SK-N-SH (cell line): ENCODE measurements around the gene ARAP2. TPM values are rescaled to one million over a fixed set of nuclear protein-coding genes. Genes with fewer than 3 reads are reported as not detected.

Experiments
- CTCF ChIA-PET: fragments of 300-600, 350-600 bp; formaldehyde crosslinking; extraction: SDS; loops from one replicate; lab custom pipeline; 2021; lab: Yijun Ruan, JAX
- POLR2A ChIA-PET: fragments of 350-600 bp; sonication (Branson Sonifier 250); formaldehyde crosslinking; extraction: SDS; loops from one replicate; lab custom pipeline; 2020; ENCODE audit warnings: antibody characterized with exemption, inconsistent platforms; lab: Yijun Ruan, JAX
- DNase-seq: peaks from one replicate; pipeline ENCODE4 v3.0.0; 2012
- H2AFZ ChIP-seq: fragments of 200-600 bp; sonication (generic); 2 replicates; pipeline ENCODE4 v1.8.1; 2016; ENCODE audit warnings: antibody characterized with exemption, mild to moderate bottlenecking, low read depth
- H3F3A ChIP-seq: fragments of 200-600 bp; sonication (generic); replicated peaks from 2 replicates; pipeline ENCODE3; 2016; ENCODE audit warnings: antibody characterized with exemption, mild to moderate bottlenecking; ENCODE audit not compliant: insufficient read depth
- H3K27ac ChIP-seq, 2 experiments: fragments of 200-500 bp in 1 of 2; fragments of 200-600 bp in 1 of 2; sonication (Bioruptor generic) in 1 of 2; sonication (generic), shearing (Covaris generic) in 1 of 2; 2 replicates each; pipeline versions ENCODE4 v1.5.1 to v1.6.1; 2014 to 2016; ENCODE audit warnings: low read depth in 2 of 2, inconsistent platforms in 1 of 2, low read length in 1 of 2, mild to moderate bottlenecking in 1 of 2, mixed read lengths in 1 of 2
- H3K27me3 ChIP-seq: fragments of 200-600 bp; sonication (generic), shearing (Covaris generic); 2 replicates; pipeline ENCODE4 v1.6.1; 2016; ENCODE audit warnings: mixed run types; ENCODE audit not compliant: insufficient read depth
- H3K36me3 ChIP-seq, 2 experiments: fragments of 200-500 bp in 1 of 2; fragments of 200-600 bp in 1 of 2; sonication (Bioruptor generic) in 1 of 2; sonication (generic) in 1 of 2; replicated peaks in 1 of 2; 2 replicates each; pipeline versions ENCODE3 to v1.5.1; 2014 to 2016; ENCODE audit warnings: low read length in 1 of 2, mild to moderate bottlenecking in 1 of 2; ENCODE audit not compliant: insufficient read depth in 2 of 2, control insufficient read depth in 1 of 2
- H3K4me1 ChIP-seq, 2 experiments: fragments of 200-500 bp in 1 of 2; fragments of 200-600 bp in 1 of 2; sonication (Bioruptor generic) in 1 of 2; sonication (generic), shearing (Covaris generic) in 1 of 2; 2 replicates each; pipeline versions ENCODE4 v1.5.1 to v1.6.1; 2014 to 2016; ENCODE audit warnings: low read depth in 1 of 2, low read length in 1 of 2, mixed run types in 1 of 2; ENCODE audit not compliant: insufficient read depth in 2 of 2, control insufficient read depth in 1 of 2
- H3K4me2 ChIP-seq: fragments of 200-600 bp; sonication (generic), shearing (Covaris generic); 2 replicates; pipeline ENCODE4 v1.6.1; 2017; ENCODE audit warnings: mixed run types
- H3K4me3 ChIP-seq, 2 experiments: fragments of 200-500 bp in 1 of 2; fragments of 200-600 bp in 1 of 2; sonication (Bioruptor generic) in 1 of 2; sonication (generic), shearing (Covaris generic) in 1 of 2; 2 replicates each; pipeline versions ENCODE4 v1.5.1 to v1.8.1; 2014 to 2016; ENCODE audit warnings: low read depth in 2 of 2, inconsistent platforms in 1 of 2, low read length in 1 of 2, mild to moderate bottlenecking in 1 of 2, mixed read lengths in 1 of 2, moderate library complexity in 1 of 2
- H3K79me2 ChIP-seq: fragments of 200-600 bp; sonication (generic); 2 replicates; pipeline ENCODE4 v1.8.1; 2017; ENCODE audit warnings: mild to moderate bottlenecking; ENCODE audit not compliant: insufficient read depth
- H3K9ac ChIP-seq: fragments of 200-600 bp; sonication (generic); 2 replicates; pipeline ENCODE4 v1.6.1; 2017; ENCODE audit warnings: mixed run types
- H3K9me2 ChIP-seq: fragments of 200-600 bp; sonication (generic); 2 replicates; pipeline ENCODE4 v1.6.1; 2017; ENCODE audit warnings: mixed run types
- H3K9me3 ChIP-seq: fragments of 200-600 bp; sonication (generic); 2 replicates; pipeline ENCODE4 v1.6.1; 2017; ENCODE audit warnings: mixed run types, mild to moderate bottlenecking, moderate library complexity
- H4K20me1 ChIP-seq: fragments of 200-600 bp; sonication (generic); 2 replicates; pipeline ENCODE4 v1.6.1; 2017; ENCODE audit warnings: mild to moderate bottlenecking, mixed run types; ENCODE audit not compliant: insufficient read depth
- EP300 ChIP-seq, 2 experiments: IDR thresholded peaks; 2 replicates each; pipeline versions ENCODE4 v1.4.0 to v1.6.1; 2012; ENCODE audit warnings: borderline replicate concordance in 1 of 2, low read depth in 1 of 2, low read length in 1 of 2
- EZH2phosphoT487 ChIP-seq: fragments of 200-600 bp; sonication (generic); IDR thresholded peaks from 2 replicates; pipeline ENCODE4 v1.6.1; 2017; ENCODE audit warnings: low read depth, mixed run types, mild to moderate bottlenecking, antibody characterized with exemption, moderate library complexity, borderline replicate concordance
- FOXM1 ChIP-seq: IDR thresholded peaks from 2 replicates; pipeline ENCODE4 v1.4.0; 2012; ENCODE audit warnings: low read depth, mild to moderate bottlenecking
- JUND ChIP-seq: IDR thresholded peaks from 2 replicates; pipeline ENCODE4 v1.4.0; 2012
- NFIC ChIP-seq: IDR thresholded peaks from 2 replicates; pipeline ENCODE4 v1.4.0; 2012; ENCODE audit warnings: borderline replicate concordance
- POLR2AphosphoS5 ChIP-seq: IDR thresholded peaks from 2 replicates; pipeline ENCODE4 v1.6.1; 2012; ENCODE audit warnings: low read depth, low read length
- RXRA ChIP-seq: IDR thresholded peaks from 2 replicates; pipeline ENCODE4 v1.4.0; 2012; ENCODE audit warnings: low read depth, mild to moderate bottlenecking, borderline replicate concordance
- SMC3 ChIP-seq: IDR thresholded peaks from 2 replicates; pipeline ENCODE4 v1.6.1; 2012; ENCODE audit warnings: low read depth, low read length, improper control_type of control experiment
- TCF12 ChIP-seq: IDR thresholded peaks from 2 replicates; pipeline ENCODE4 v1.4.0; 2012
- TEAD4 ChIP-seq: IDR thresholded peaks from 2 replicates; pipeline ENCODE4 v1.4.0; 2012; ENCODE audit warnings: mild to moderate bottlenecking, borderline replicate concordance; ENCODE audit not compliant: insufficient read depth
- YY1 ChIP-seq: IDR thresholded peaks from 2 replicates; pipeline ENCODE4 v1.4.0; 2012; ENCODE audit warnings: low read depth, mild to moderate bottlenecking
- WGBS: methylation state at CpG from one replicate; pipeline ENCODE4 v1.1.6; 2017; ENCODE audit warnings: low lambda C conversion rate; 5-methylcytosine and 5-hydroxymethylcytosine counted together
- polyA plus RNA-seq, 3 experiments: library from polyadenylated mRNA; depleted of rRNA; stranded (reverse); fragments of >200 nt; gene quantifications; 2 replicates each; pipeline ENCODE4 v1.2.3, GENCODE V29; 2012
- TF ChIP-seq, protein P1 (sequence below): fragments of 150-350 bp; IDR thresholded peaks from 2 replicates; pipeline ENCODE4 v1.6.1; 2016; ENCODE audit warnings: mild to moderate bottlenecking, low read depth, low read length
- TF ChIP-seq, protein P2 (sequence below): IDR thresholded peaks from 2 replicates; pipeline ENCODE4 v1.4.0; 2012; ENCODE audit warnings: low read depth, borderline replicate concordance
- TF ChIP-seq, protein P3 (sequence below): IDR thresholded peaks from 2 replicates; pipeline ENCODE4 v1.4.0; 2012; ENCODE audit warnings: low read depth, borderline replicate concordance
- TF ChIP-seq, protein P4 (sequence below): fragments of 150-350 bp; IDR thresholded peaks from 2 replicates; pipeline ENCODE4 v1.6.1; 2017; ENCODE audit warnings: antibody characterized with exemption, low read length, low read depth, borderline replicate concordance
- TF ChIP-seq, protein P5 (sequence below): fragments of 200-600 bp; sonication (generic); IDR thresholded peaks from 2 replicates; pipeline ENCODE4 v1.6.1; 2017; ENCODE audit warnings: antibody characterized with exemption, mild to moderate bottlenecking, moderate library complexity
- TF ChIP-seq, protein P6 (sequence below): IDR thresholded peaks from 2 replicates; pipeline ENCODE4 v1.4.0; 2012; ENCODE audit warnings: low read depth
- TF ChIP-seq, protein P7 (sequence below): IDR thresholded peaks from 2 replicates; pipeline ENCODE4; 2012

ARAP2 gene
- polyA plus RNA-seq, 1 of the 3 experiments (the other 2 are of a cell fraction), result not detected

DNA sequence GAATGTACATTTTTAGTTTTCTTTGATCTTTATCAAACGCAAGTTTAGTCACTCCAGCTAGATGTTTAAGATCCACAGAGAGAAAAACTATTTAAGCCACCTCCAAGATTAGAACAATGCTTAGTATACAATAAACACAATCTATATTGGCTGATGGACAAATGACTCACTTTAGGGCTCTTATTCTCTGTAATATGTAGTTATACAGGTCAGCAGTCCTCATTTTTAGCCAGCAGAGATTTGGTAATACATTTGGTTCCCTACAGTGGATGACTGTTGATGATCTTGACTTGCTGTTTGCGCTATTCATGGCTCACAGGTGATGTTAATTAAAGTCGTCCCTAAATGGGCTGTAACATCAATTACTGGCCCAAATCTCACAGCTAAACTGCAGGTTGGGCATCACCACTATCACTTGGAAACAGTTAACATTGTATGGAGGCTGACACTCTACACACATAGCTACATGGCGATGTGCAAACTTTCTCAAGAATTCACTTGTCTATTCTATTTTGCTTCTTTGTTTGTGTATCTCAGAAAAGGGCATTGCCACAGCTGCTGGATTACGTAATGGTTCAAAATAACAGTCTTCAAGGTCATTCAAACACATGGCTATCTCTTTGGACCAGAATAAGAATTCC, 25.3 kb upstream of the ARAP2 start:
- WGBS, result 11% methylated on average over 5 of the region's 5 CpGs
- H3K27me3 ChIP-seq, result no peaks in the 10 kb centered on the region
- POLR2A ChIA-PET, result no interaction called here

More for the DNA sequence above, 25.3 kb upstream of the ARAP2 start:
- Histone ChIP-seq H3K4me1 (no peaks in the 10 kb centered on the region), H3K27ac (no peak overlapping the region), H3K9me2 (no peaks in the 10 kb centered on the region), H3K9me3 (no peaks in the 10 kb centered on the region), H3K36me3 (no peaks in the 10 kb centered on the region), H3K4me2 (no peak overlapping the region), H3K9ac (no peak overlapping the region), H3F3A (no peaks in the 10 kb centered on the region), H2AFZ (no peak overlapping the region), H3K79me2 (no peaks in the 10 kb centered on the region), H3K4me3 (no peak overlapping the region), H4K20me1 (no peaks in the 10 kb centered on the region)
- CTCF ChIA-PET, result no interaction called here
- TF ChIP-seq EP300 (IDR thresholded peaks at IDR 0.05; ENCODE audit: borderline replicate concordance in 1 of 2, low read depth in 1 of 2, low read length in 1 of 2) (no peak), JUND (no peak), TCF12 (no peak), EZH2phosphoT487 (no peak), TEAD4 (no peak), POLR2AphosphoS5 (no peak), FOXM1 (no peak), YY1 (no peak), SMC3 (no peak), NFIC (no peak), RXRA (no peak)
- TF ChIP-seq, protein P1, sequence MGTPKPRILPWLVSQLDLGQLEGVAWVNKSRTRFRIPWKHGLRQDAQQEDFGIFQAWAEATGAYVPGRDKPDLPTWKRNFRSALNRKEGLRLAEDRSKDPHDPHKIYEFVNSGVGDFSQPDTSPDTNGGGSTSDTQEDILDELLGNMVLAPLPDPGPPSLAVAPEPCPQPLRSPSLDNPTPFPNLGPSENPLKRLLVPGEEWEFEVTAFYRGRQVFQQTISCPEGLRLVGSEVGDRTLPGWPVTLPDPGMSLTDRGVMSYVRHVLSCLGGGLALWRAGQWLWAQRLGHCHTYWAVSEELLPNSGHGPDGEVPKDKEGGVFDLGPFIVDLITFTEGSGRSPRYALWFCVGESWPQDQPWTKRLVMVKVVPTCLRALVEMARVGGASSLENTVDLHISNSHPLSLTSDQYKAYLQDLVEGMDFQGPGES, result no peak
- TF ChIP-seq, protein P2, sequence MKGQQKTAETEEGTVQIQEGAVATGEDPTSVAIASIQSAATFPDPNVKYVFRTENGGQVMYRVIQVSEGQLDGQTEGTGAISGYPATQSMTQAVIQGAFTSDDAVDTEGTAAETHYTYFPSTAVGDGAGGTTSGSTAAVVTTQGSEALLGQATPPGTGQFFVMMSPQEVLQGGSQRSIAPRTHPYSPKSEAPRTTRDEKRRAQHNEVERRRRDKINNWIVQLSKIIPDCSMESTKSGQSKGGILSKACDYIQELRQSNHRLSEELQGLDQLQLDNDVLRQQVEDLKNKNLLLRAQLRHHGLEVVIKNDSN, result no peak
- TF ChIP-seq, protein P3, sequence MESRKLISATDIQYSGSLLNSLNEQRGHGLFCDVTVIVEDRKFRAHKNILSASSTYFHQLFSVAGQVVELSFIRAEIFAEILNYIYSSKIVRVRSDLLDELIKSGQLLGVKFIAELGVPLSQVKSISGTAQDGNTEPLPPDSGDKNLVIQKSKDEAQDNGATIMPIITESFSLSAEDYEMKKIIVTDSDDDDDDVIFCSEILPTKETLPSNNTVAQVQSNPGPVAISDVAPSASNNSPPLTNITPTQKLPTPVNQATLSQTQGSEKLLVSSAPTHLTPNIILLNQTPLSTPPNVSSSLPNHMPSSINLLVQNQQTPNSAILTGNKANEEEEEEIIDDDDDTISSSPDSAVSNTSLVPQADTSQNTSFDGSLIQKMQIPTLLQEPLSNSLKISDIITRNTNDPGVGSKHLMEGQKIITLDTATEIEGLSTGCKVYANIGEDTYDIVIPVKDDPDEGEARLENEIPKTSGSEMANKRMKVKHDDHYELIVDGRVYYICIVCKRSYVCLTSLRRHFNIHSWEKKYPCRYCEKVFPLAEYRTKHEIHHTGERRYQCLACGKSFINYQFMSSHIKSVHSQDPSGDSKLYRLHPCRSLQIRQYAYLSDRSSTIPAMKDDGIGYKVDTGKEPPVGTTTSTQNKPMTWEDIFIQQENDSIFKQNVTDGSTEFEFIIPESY, result no peak
- TF ChIP-seq, protein P4, sequence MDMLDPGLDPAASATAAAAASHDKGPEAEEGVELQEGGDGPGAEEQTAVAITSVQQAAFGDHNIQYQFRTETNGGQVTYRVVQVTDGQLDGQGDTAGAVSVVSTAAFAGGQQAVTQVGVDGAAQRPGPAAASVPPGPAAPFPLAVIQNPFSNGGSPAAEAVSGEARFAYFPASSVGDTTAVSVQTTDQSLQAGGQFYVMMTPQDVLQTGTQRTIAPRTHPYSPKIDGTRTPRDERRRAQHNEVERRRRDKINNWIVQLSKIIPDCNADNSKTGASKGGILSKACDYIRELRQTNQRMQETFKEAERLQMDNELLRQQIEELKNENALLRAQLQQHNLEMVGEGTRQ, result no peak
- TF ChIP-seq, protein P5, sequence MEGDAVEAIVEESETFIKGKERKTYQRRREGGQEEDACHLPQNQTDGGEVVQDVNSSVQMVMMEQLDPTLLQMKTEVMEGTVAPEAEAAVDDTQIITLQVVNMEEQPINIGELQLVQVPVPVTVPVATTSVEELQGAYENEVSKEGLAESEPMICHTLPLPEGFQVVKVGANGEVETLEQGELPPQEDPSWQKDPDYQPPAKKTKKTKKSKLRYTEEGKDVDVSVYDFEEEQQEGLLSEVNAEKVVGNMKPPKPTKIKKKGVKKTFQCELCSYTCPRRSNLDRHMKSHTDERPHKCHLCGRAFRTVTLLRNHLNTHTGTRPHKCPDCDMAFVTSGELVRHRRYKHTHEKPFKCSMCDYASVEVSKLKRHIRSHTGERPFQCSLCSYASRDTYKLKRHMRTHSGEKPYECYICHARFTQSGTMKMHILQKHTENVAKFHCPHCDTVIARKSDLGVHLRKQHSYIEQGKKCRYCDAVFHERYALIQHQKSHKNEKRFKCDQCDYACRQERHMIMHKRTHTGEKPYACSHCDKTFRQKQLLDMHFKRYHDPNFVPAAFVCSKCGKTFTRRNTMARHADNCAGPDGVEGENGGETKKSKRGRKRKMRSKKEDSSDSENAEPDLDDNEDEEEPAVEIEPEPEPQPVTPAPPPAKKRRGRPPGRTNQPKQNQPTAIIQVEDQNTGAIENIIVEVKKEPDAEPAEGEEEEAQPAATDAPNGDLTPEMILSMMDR, result no peak
- TF ChIP-seq, protein P6, sequence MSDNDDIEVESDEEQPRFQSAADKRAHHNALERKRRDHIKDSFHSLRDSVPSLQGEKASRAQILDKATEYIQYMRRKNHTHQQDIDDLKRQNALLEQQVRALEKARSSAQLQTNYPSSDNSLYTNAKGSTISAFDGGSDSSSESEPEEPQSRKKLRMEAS, result no peak
- TF ChIP-seq, protein P7, sequence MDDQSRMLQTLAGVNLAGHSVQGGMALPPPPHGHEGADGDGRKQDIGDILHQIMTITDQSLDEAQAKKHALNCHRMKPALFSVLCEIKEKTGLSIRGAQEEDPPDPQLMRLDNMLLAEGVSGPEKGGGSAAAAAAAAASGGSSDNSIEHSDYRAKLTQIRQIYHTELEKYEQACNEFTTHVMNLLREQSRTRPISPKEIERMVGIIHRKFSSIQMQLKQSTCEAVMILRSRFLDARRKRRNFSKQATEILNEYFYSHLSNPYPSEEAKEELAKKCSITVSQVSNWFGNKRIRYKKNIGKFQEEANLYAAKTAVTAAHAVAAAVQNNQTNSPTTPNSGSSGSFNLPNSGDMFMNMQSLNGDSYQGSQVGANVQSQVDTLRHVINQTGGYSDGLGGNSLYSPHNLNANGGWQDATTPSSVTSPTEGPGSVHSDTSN, result no peak
- no peak for DNase-seq
